Measurements from ENCODE around the gene MLIP. TPM values are rescaled to one million over a fixed set of nuclear protein-coding genes. Genes with fewer than 3 reads are reported as not detected.

The MLIP gene
- total and polyA plus RNA-seq, 2 experiments from 2014 or later = not detected

GRCh38 chr6:54107470-54108090, 3.7 kb upstream of the MLIP start (continued):
- TF ChIP-seq STAT1 (IDR thresholded peaks at IDR 0.05; ENCODE audit: unreplicated experiment) = no peak

- H3K4me1 Mint-ChIP-seq = peaks cover 12% of the 10 kb centered on the region
Measured at GRCh38 chr6:54108271-54108670, 3.0 kb upstream of the MLIP start.

More at GRCh38 chr6:54108271-54108670, 3.0 kb upstream of the MLIP start:
- H3K4me3 Mint-ChIP-seq = no peak overlapping the region
- no peak overlapping the region for H3K27ac Mint-ChIP-seq
- no peaks in the 10 kb centered on the region for H3K9me2 ChIP-seq (ENCODE audit: insufficient read depth)
- no peaks in the 10 kb centered on the region for H3K27me3 ChIP-seq (ENCODE audit: insufficient read depth)
- no peak overlapping the region for H3K4me3 ChIP-seq
- no peaks in the 10 kb centered on the region for H3K79me2 ChIP-seq (replicated peaks; ENCODE audit: insufficient read depth)
- no peaks in the 10 kb centered on the region for H4K20me1 ChIP-seq (replicated peaks; ENCODE audit: insufficient read depth)
- no peaks in the 10 kb centered on the region for H3F3A ChIP-seq (replicated peaks; ENCODE audit: low read depth)
- no peak overlapping the region for H2AFZ ChIP-seq
- no peak for DNase-seq (ENCODE audit: low spot score)
- TF ChIP-seq JUNB (IDR thresholded peaks at IDR 0.05; ENCODE audit: unreplicated experiment) (no peak), EZH2 (IDR thresholded peaks at IDR 0.05; ENCODE audit: low read depth, unreplicated experiment) (no peak), CREB1 (CRISPR knock-in tag; IDR thresholded peaks at IDR 0.05; ENCODE audit: low read depth) (no peak), ETS1 (IDR thresholded peaks at IDR 0.05) (no peak), STAT1 (IDR thresholded peaks at IDR 0.05; ENCODE audit: unreplicated experiment) (no peak), NANOG (IDR thresholded peaks at IDR 0.05; ENCODE audit: borderline replicate concordance) (no peak), CTCF (conservative IDR thresholded peaks at IDR 0.05; ENCODE audit: low read depth in 2 of 2) (no peak), REST (IDR thresholded peaks at IDR 0.05; ENCODE audit: unreplicated experiment) (no peak), ZNF114 (CRISPR knock-in tag; IDR thresholded peaks at IDR 0.05) (no peak), ZNF331 (CRISPR knock-in tag; IDR thresholded peaks at IDR 0.05; ENCODE audit: low read depth) (no peak)
- H3K36me3 Mint-ChIP-seq (ENCODE audit: low read depth) = no peaks in the 10 kb centered on the region
- H3K4me1 ChIP-seq (ENCODE audit: insufficient read depth) = no peaks in the 10 kb centered on the region
- ATAC-seq = no peak
- no peaks in the 10 kb centered on the region for H3K27me3 Mint-ChIP-seq (ENCODE audit: insufficient read depth, low read depth, poor library complexity)
- no peaks in the 10 kb centered on the region for H3K36me3 ChIP-seq (ENCODE audit: insufficient read depth)
- H3K4me2 ChIP-seq = no peak overlapping the region
- no peak overlapping the region for H3K27ac ChIP-seq (ENCODE audit: low read depth)
- no peaks in the 10 kb centered on the region for H3K9me3 Mint-ChIP-seq
